Heart right ventricle (tissue), 16 donors: ENCODE measurements around the gene ABHD2. TPM values are rescaled to one million over a fixed set of nuclear protein-coding genes. Genes with fewer than 3 reads are reported as not detected.

Experiments used
- ATAC-seq, 8 donors: fragments of 200-7000 bp; cut with Tn5 transposase; one replicate each; pipeline ENCODE4 v1.9.1; 2020; ENCODE audit warnings: mild to moderate bottlenecking in 8 of 8, moderate library complexity in 8 of 8, moderate number of reproducible peaks in 1 of 8
- DNase-seq, 2 donors: peaks; one replicate each; pipeline ENCODE4 v3.0.0-alpha.2; 2020
- H3K27ac ChIP-seq, 10 donors: fragments of 200-600 bp; sonication (generic) in 2 of 10; one replicate each; pipeline versions ENCODE4 v1.5.0 to v1.8.0; 2020 to 2022; ENCODE audit warnings: mild to moderate bottlenecking in 3 of 10
- H3K27me3 ChIP-seq, 7 donors: fragments of 200-600 bp; one replicate each; pipeline ENCODE4 v1.8.0; 2021 to 2022; ENCODE audit warnings: mild to moderate bottlenecking in 2 of 7
- H3K36me3 ChIP-seq, 9 donors: fragments of 200-600 bp; sonication (generic) in 1 of 9; one replicate each; pipeline versions ENCODE4 v1.5.0 to v1.8.0; 2020 to 2022; ENCODE audit warnings: mild to moderate bottlenecking in 2 of 9
- H3K4me1 ChIP-seq, 9 donors: fragments of 200-600 bp; sonication (generic) in 1 of 9; one replicate each; pipeline versions ENCODE4 v1.5.0 to v1.8.0; 2020 to 2022; ENCODE audit warnings: mild to moderate bottlenecking in 4 of 9
- H3K4me3 ChIP-seq, 10 donors: fragments of 200-600 bp; sonication (generic) in 2 of 10; one replicate each; pipeline versions ENCODE4 v1.5.0 to v1.8.0; 2020 to 2022; ENCODE audit warnings: mild to moderate bottlenecking in 7 of 10, moderate library complexity in 2 of 10
- H3K9me3 ChIP-seq, 11 donors: fragments of 200-600 bp in 10 of 11; sonication (generic) in 2 of 11; one replicate each; pipeline versions ENCODE4 v1.5.0 to v1.8.0; 2013 to 2022; ENCODE audit warnings: mild to moderate bottlenecking in 2 of 11, control low read depth in 1 of 11, moderate library complexity in 1 of 11
- CTCF ChIP-seq, 9 donors: fragments of 200-600 bp; sonication (generic) in 2 of 9; IDR thresholded peaks; one replicate each; pipeline versions ENCODE4 v1.5.0 to v1.8.0; 2021 to 2022; ENCODE audit warnings: antibody characterized with exemption in 9 of 9, mild to moderate bottlenecking in 5 of 9, moderate library complexity in 1 of 9
- WGBS, 2 donors: extraction: QIAGEN DNeasy Blood & Tissue Kit; methylation state at CpG; one replicate each; pipeline ENCODE4 v1.1.7; 2013; ENCODE audit warnings: inconsistent platforms in 1 of 2; 5-methylcytosine and 5-hydroxymethylcytosine counted together
- intact Hi-C, 10 donors: fragments of 100-400 bp; cut with DNase I; formaldehyde crosslinking; loops; one replicate each; pipeline versions ENCODE4 v1.11.1 to v1.14.2; 2022
- polyA plus RNA-seq, 2 donors: library from polyadenylated mRNA; stranded (reverse); fragments of 200-250 nt; gene quantifications; one replicate each; pipeline ENCODE4 v1.2.3, GENCODE V29; 2013
- total RNA-seq, 10 donors: library from RNA; stranded (reverse); fragmentation: NEBNext Ultra II Directional in 3 of 10; extraction: Animal tissue kit (Norgen Biotek cat#: 25700) in 3 of 10; gene quantifications; one replicate each; pipeline versions ENCODE4 v1.2.1 to v1.2.4, GENCODE V29; 2021 to 2023
- donor health status: Arrhythmogenic right ventricular cardiomyopathy.
- donor health status: ischemic (EF 13 %, LVEDD 7.1; RV severe dilation, severe dysfunction).
- donor health status: healthy with polysubstance abuse.
- donor health status: DM: no; HTN: yes; CAD: no.
- donor health status: DM: no; HTN: no; CAD: no.
- donor health status: ischemic (EF 25% LVEDD 6.9; RV normal size, moderate dysfunction).
- donor health status: ischemic (EF 25% LVEDD 5.7; RV mildly dilated, moderate dysfunction).
- donor health status: healthy.
- donor health status: DM: yes; HTN: yes; CAD: no.
- donor health status: Ischemic cardiomyopathy.
- donor health status: ischemic (EF 35%, LVEDD 5.7; RV mildly dilated, moderate dysfunction).
- donor health status: nonischemic (EF 11% LVEDD 7.7; RV severe dilation, severe dysfunction).
- donor health status: DM: yes; HTN: yes; CAD: no.
- donor health status: PGD.
- donor health status: ischemic (EF 29% LVEDD 5.4; RV normal size, mild dysfunction).
- donor health status: nonischemic (EF 23%, LVEDD 6.1; RV moderate dilation, normal function).

ABHD2 gene
- total and polyA plus RNA-seq, 12 donors: 9.1 to 201 (median 119) TPM

- intact Hi-C loops: loop anchor here in 1 of 10 donors (5.0 kb wide), 1 partner anchor 63 kb away; no protein-coding TSS in a partner anchor
- Histone ChIP-seq H3K9me3 (no peaks in the 10 kb centered on the region), H3K27me3 (no peaks in the 10 kb centered on the region), H3K4me1 (peaks cover 7 to 52% (median 21%) of the 10 kb centered on the region in 9 donors), H3K4me3 (no peak overlapping the region), H3K27ac (peak overlapping the region; percentile 29 to 81 (median 56)), H3K36me3 (peaks cover 0 to 92% (median 32%) of the 10 kb centered on the region in 9 donors)
- WGBS, 2 donors: 87 to 89% methylated on average over 10 of the region's 10 CpGs
- TF ChIP-seq CTCF (IDR thresholded peaks at IDR 0.05): no peak
- ATAC-seq (peak in 3 of 8 donors; percentile 19 to 46 (median 23)), DNase-seq (no peak)
Measured at GRCh38 chr15:89155122-89155521, 66.9 kb downstream of the ABHD2 start.

- no peaks in the 10 kb centered on the region for H3K27me3 ChIP-seq
- peaks cover 6 to 47% (median 21%) of the 10 kb centered on the region in 9 donors for H3K4me1 ChIP-seq
- H3K9me3 ChIP-seq: no peaks in the 10 kb centered on the region
- H3K4me3 ChIP-seq: no peak overlapping the region
- peaks cover 0 to 97% (median 32%) of the 10 kb centered on the region in 9 donors for H3K36me3 ChIP-seq
- intact Hi-C loops: loop anchor here in 1 of 10 donors (5.0 kb wide), 1 partner anchor 63 kb away; no protein-coding TSS in a partner anchor
- ATAC-seq (peak; percentile 55 to 94 (median 82)), DNase-seq (peak; percentile 48 to 56)
- WGBS, 2 donors: 64 to 74% methylated on average over 6 of the region's 6 CpGs
- H3K27ac ChIP-seq: peak overlapping the region; percentile 29 to 81 (median 56)
- no peak for TF ChIP-seq CTCF (IDR thresholded peaks at IDR 0.05)
Measured at GRCh38 chr15:89155656-89156055, 67.4 kb downstream of the ABHD2 start.

GRCh38 chr15:89157061-89157460 lies 68.8 kb downstream of the ABHD2 start:
- no peaks in the 10 kb centered on the region for H3K27me3 ChIP-seq
- peaks cover 0 to 98% (median 27%) of the 10 kb centered on the region in 9 donors for H3K36me3 ChIP-seq
- no peak overlapping the region for H3K4me3 ChIP-seq
- 70 to 72% methylated on average over 1 of the region's 1 CpG for WGBS, 2 donors
- no peak for TF ChIP-seq CTCF (IDR thresholded peaks at IDR 0.05)
- DNase-seq: no peak
- peak overlapping the region in 5 of 10 donors; percentile 1 to 81 (median 23) for H3K27ac ChIP-seq
- no peak for ATAC-seq
- intact Hi-C loops: loop anchor here in 1 of 10 donors (5.0 kb wide), 1 partner anchor 65 kb away; no protein-coding TSS in a partner anchor
- no peaks in the 10 kb centered on the region for H3K9me3 ChIP-seq
- H3K4me1 ChIP-seq: peaks cover 6 to 49% (median 17%) of the 10 kb centered on the region in 9 donors

- H3K4me1 ChIP-seq: peaks cover 6 to 50% (median 17%) of the 10 kb centered on the region in 9 donors
- peaks cover 0 to 97% (median 22%) of the 10 kb centered on the region in 9 donors for H3K36me3 ChIP-seq
- WGBS, 2 donors: 43 to 49% methylated on average over 4 of the region's 4 CpGs
- H3K27me3 ChIP-seq: no peaks in the 10 kb centered on the region
- TF ChIP-seq CTCF (IDR thresholded peaks at IDR 0.05): no peak
- DNase-seq (no peak), ATAC-seq (peak in 6 of 8 donors; percentile 11 to 66 (median 56))
- H3K9me3 ChIP-seq: no peaks in the 10 kb centered on the region
- intact Hi-C loops: loop anchor here in 1 of 10 donors (5.0 kb wide), 1 partner anchor 66 kb away; no protein-coding TSS in a partner anchor
- no peak overlapping the region for H3K4me3 ChIP-seq
- H3K27ac ChIP-seq: peak overlapping the region in 4 of 10 donors; percentile 11 to 73 (median 27)
Measured at GRCh38 chr15:89157918-89158564, 69.8 kb downstream of the ABHD2 start.
